ENCODE data around the gene MACROD2. TPM values are rescaled to one million over a fixed set of nuclear protein-coding genes. Genes with fewer than 3 reads are reported as not detected.

Gene MACROD2
- total RNA-seq, 1 donor from 2014 or later: 2.5 TPM

- Mint-ChIP-seq H3K4me3 (ENCODE audit: unreplicated experiment) (no peak overlapping the region), H3K27me3 (ENCODE audit: unreplicated experiment) (no peaks in the 10 kb centered on the region), H3K9me3 (ENCODE audit: unreplicated experiment) (no peaks in the 10 kb centered on the region), H3K36me3 (ENCODE audit: unreplicated experiment) (no peaks in the 10 kb centered on the region), H3K4me1 (ENCODE audit: unreplicated experiment) (no peaks in the 10 kb centered on the region), H3K27ac (ENCODE audit: unreplicated experiment) (no peak overlapping the region)
- no peak for TF ChIP-seq CTCF (IDR thresholded peaks at IDR 0.05)
- DNase-seq (ENCODE audit: extremely low spot score, unreplicated experiment): no peak
Measured at GRCh38 chr20:15927893-15928650, 1932.8 kb downstream of the MACROD2 start.

GRCh38 chr20:15928946-15929345 lies 1933.6 kb downstream of the MACROD2 start:
- no peak overlapping the region for H3K27ac Mint-ChIP-seq (ENCODE audit: unreplicated experiment)
- TF ChIP-seq CTCF (IDR thresholded peaks at IDR 0.05): no peak
- DNase-seq (ENCODE audit: extremely low spot score, unreplicated experiment): no peak

GRCh38 chr20:15930311-15931305 lies 1935.3 kb downstream of the MACROD2 start:
- Mint-ChIP-seq H3K27me3 (ENCODE audit: unreplicated experiment) (no peaks in the 10 kb centered on the region), H3K4me3 (ENCODE audit: unreplicated experiment) (no peak overlapping the region), H3K27ac (ENCODE audit: unreplicated experiment) (no peak overlapping the region), H3K9me3 (ENCODE audit: unreplicated experiment) (no peaks in the 10 kb centered on the region), H3K4me1 (ENCODE audit: unreplicated experiment) (no peaks in the 10 kb centered on the region), H3K36me3 (ENCODE audit: unreplicated experiment) (no peaks in the 10 kb centered on the region)
- no peak for DNase-seq (ENCODE audit: extremely low spot score, unreplicated experiment)
- peak; percentile 70 for TF ChIP-seq CTCF (IDR thresholded peaks at IDR 0.05)

More at GRCh38 chr20:15928946-15929345, 1933.6 kb downstream of the MACROD2 start:
- Mint-ChIP-seq H3K9me3 (ENCODE audit: unreplicated experiment) (no peaks in the 10 kb centered on the region), H3K4me3 (ENCODE audit: unreplicated experiment) (no peak overlapping the region), H3K36me3 (ENCODE audit: unreplicated experiment) (no peaks in the 10 kb centered on the region), H3K4me1 (ENCODE audit: unreplicated experiment) (no peaks in the 10 kb centered on the region), H3K27me3 (ENCODE audit: unreplicated experiment) (no peaks in the 10 kb centered on the region)

- Mint-ChIP-seq H3K27me3 (ENCODE audit: unreplicated experiment) (no peaks in the 10 kb centered on the region), H3K4me3 (ENCODE audit: unreplicated experiment) (no peak overlapping the region), H3K27ac (ENCODE audit: unreplicated experiment) (no peak overlapping the region), H3K9me3 (ENCODE audit: unreplicated experiment) (no peaks in the 10 kb centered on the region), H3K36me3 (ENCODE audit: unreplicated experiment) (no peaks in the 10 kb centered on the region), H3K4me1 (ENCODE audit: unreplicated experiment) (no peaks in the 10 kb centered on the region)
- no peak for TF ChIP-seq CTCF (IDR thresholded peaks at IDR 0.05)
- no peak for DNase-seq (ENCODE audit: extremely low spot score, unreplicated experiment)
Measured at GRCh38 chr20:15931897-15932296, 1936.6 kb downstream of the MACROD2 start.

- Mint-ChIP-seq H3K27me3 (ENCODE audit: unreplicated experiment) (peaks cover 4% of the 10 kb centered on the region), H3K27ac (ENCODE audit: unreplicated experiment) (no peak overlapping the region), H3K9me3 (ENCODE audit: unreplicated experiment) (peaks cover 11% of the 10 kb centered on the region), H3K4me3 (ENCODE audit: unreplicated experiment) (no peak overlapping the region), H3K36me3 (ENCODE audit: unreplicated experiment) (no peaks in the 10 kb centered on the region), H3K4me1 (ENCODE audit: unreplicated experiment) (no peaks in the 10 kb centered on the region)
- TF ChIP-seq CTCF (IDR thresholded peaks at IDR 0.05): no peak
- no peak for DNase-seq (ENCODE audit: extremely low spot score, unreplicated experiment)
Measured at GRCh38 chr20:15937179-15937578, 1941.9 kb downstream of the MACROD2 start.

Measured in osteocyte (in vitro differentiated cells).